Activated CD4-positive, alpha-beta T cell treated with anti-CD3 and anti-CD28 coated beads, Interleukin-2, Interleukin-6, amounts not matched to agents 100 ng/mL and 50 ng/mL, durations not matched to agents 16 hours and 8 hours (primary cell): Measurements from ENCODE around the gene LRRTM4.

Experiments
- DNase-seq: peaks from one replicate; pipeline ENCODE4 v3.0.0-alpha.2; 2020

Gene LRRTM4

DNA sequence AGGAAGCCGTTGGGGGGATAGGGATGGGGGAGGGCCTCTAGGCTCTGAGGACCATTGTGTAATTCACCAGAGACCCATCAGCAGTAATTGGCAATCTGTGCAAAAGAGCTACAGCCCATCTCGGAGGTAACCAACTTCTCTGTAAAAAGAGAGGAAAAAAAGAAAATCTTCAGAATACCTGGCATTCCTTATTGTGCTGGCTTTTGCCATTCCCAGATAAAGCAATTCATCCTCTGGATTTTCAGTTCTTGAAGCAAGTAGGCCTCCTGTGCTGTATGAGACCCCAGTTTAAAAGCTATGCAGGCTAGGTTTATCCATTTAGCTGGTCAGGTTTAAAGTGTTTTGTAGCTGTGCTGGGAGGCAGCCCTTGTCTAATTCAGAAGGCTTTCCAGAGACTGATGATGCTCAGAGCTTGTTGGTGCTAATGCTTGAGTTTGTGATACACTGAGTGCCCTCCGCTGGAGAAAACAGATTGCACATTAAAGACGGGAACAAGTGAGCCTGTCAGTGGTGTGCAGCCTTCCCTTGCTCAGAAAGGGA, at the start of gene LRRTM4:
Gene LRRTM4 (minus strand): TSS at position 446 of the 540 bp plus-strand sequence.
- DNase-seq, result no peak

DNA sequence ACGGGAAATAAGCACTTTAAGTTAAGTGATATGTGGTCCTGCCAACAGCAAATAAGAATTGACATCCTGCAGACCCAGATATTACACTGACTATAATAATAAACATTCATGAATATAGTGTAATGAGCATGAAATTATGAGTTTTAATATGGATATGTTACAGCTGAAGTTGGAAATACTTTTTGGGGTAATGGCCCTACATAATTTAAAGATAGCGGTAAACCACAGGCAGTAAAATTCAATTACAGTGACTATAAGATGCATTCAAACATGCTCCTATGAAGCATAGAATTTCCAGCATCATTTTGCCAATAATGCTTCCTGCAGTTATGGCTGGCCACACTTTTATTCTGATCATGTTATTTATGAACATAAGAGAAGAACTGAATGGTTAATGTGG, 49.4 kb upstream of the LRRTM4 start:
- no peak for DNase-seq

DNA sequence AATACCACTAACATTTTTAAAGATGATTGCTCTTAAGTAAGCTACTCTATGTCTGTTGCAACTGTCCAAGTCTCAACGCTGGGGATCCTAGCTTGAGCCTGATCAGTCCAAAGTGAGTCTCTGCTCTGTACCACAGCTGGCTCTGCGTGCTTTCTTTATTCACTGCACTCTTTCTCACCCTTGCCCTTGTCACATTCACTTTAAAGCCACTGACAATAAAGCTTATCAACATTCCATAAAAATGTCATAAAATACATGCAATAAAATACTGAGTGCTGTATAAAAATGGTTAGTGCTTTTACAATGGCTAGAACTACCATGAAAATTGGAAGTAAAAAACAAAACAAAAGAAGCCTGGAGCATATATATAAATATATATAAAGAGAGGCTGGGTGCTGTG, 45.5 kb upstream of the LRRTM4 start:
- no peak for DNase-seq

DNA sequence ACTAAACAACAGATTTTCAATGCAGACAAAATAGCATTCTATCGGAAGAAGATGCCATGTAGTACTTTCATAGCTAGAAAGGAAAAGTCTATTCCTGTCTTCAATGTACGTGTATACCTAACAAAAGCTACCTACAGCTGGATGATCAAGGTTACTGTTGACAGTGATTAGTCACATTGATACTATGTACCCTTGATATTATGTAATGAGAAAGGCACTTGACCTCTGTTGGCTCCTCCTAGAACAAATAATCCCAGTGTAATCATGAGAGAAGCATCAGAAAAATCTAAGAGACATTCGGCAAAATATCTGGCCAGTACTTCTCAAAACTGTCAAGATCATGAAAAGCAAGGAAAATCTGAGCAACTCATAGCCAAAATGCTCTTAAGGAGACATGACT, 44.4 kb upstream of the LRRTM4 start:
- no peak for DNase-seq

DNA sequence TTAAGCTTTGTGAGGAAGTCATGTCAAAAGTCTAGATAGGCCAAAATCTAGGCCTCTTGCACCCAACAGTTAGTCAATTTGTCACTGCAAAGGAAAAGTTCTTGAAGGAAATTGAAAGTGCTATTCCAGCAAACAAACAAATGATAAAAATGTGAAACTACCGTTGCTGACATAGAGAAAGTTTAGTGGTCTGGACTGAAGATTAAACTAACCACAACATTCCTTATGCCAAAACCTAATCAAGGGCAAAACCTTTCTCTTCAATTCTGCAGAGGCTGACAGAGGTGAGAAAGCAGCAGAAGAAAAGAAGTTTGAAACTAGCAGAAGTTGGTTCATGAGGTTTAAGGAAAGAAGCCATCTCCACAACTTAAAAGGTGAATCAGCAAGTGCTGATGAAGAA, 44.0 kb upstream of the LRRTM4 start:
- DNase-seq, result no peak

DNA sequence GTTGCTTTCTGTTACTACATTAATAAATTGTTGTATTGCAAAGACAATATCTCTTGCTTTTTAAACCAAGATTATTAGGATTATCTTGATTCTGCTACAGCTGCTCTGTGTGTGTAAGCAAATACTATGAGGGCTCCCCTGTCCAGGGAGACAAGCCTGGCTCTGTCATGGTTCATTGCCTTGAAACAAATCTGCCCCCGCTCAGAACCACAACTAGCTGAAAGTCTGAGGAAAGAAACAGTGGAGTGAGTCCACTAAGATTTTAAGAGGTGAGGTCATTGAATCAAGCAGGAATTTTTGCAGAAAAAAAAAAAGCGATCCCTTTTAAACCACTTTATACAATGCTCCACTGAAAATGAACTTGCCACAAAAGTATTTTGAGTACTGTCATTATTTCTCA, 30.8 kb upstream of the LRRTM4 start:
- DNase-seq, result no peak

DNA sequence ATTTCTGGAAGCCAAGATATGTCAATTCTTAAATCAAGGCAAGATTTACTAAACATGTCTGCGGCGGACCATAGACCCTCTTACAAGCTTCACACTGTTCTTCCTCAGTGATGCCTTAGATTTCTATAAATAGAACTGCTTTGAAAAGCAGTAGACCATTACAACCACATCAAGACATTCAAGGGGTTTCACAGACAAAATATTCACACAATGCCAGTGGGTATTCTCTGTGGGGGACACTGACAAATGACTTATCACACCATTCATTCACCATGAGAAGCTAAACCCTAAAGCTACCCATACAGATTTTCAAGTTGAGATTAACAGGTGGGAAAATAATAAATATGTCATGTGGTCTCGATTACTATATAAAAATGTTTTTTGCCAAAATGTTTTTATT, 15.9 kb upstream of the LRRTM4 start:
- no peak for DNase-seq

DNA sequence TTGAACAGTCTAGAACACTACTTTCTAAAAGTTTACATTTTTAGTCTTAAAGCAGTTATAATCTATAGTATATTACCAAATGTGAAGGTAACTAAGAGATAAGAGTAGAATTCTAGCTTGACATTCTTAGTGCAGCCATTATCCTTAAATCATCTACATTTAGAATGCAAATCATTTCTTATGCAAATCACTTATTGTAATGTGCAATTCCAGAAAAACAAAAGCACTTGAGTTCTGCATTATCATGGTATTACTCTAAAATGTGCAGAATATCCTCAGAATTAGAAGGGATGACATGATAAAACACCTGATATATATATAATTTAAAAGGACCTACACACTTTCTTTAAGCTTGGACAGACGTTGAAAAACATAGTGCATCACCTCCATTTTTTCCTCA, 712 bp upstream of the LRRTM4 start:
- DNase-seq, result no peak

DNA sequence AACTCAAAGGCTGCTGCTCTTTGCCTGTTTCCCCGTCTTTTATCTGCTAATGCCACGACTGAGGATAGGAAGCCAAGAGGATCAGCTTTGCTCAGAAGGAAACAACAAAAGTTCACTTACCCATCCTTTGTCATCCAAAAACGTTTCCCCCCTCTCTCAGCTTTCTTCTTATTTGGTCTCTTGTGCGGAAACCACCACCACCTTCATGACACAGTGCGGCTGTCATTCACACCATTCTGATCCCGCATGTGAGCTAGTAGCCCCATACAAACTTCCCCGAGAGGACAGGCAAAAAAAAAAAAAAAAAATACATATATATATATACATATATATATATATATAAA, 656 bp downstream of the LRRTM4 start:
- DNase-seq, result no peak

DNA sequence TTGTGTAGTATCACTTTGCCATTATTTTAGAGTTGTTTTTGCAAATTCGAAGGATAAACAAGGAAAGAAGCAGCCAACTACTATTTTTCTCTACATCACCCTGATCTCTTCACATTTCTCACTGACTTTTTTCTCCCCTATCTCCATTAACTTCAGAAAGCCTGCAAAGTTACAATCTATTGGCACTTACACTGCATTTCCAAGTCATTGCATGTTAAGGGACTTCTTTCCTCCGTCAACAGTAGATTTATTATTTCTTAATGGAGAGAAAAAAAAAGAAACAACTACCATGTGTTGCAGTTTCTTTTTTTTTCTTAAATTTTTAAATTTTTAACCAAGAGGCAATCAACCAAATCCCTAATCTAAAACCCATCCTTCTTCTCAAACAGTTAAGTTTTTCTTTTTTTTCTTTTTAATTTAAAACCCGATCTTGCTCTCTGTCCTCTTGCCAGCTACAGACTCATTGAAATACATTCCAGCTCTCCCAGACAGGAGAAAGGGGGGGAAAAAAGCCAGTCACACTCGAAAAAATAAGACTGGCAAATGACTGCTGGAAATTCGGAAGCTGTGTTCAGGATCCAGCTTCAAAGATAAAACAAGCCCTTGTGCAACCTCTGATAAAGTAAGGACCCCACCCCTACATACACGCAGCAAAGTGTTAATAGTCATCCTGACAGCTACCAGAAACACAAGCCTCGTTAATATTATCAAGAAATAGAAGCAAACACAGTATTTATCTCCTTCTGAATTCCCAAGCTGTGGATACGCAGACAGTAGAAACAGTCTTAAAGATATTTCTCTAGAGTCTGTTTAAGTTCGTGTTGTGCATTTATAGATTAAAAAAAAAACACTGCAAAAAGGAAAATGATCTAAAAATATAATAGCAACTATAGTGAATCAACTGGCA, 1.3 kb downstream of the LRRTM4 start:
- DNase-seq, result no peak

DNA sequence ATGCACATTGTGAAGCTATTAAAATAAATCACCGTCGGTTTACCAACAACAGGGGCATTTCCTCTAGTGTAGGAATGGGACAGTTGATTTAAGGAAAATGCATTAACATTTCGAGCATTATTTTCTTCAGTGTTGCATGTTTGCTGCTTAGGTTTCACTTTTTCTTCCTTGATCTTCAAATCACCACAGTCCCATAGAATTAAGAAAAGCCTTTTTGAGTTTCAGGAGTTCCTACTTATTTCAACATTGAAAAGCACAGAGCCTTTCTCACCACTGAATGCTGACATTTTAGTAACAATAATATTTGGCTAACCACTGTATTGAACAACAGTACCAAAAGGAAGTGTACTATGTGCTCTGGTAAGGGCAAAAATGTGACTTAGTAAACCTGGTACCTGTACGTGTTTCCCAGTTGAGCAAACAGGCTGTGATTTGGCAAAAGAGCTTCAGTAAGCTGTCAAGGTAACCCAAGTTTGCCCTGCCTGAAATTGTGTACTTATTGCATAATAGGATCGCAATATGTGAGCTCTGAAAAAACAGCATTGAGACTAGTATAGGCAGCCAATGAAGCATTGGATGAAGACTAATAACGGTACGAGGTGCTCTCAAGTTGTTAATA, 2.2 kb downstream of the LRRTM4 start:
- no peak for DNase-seq

DNA sequence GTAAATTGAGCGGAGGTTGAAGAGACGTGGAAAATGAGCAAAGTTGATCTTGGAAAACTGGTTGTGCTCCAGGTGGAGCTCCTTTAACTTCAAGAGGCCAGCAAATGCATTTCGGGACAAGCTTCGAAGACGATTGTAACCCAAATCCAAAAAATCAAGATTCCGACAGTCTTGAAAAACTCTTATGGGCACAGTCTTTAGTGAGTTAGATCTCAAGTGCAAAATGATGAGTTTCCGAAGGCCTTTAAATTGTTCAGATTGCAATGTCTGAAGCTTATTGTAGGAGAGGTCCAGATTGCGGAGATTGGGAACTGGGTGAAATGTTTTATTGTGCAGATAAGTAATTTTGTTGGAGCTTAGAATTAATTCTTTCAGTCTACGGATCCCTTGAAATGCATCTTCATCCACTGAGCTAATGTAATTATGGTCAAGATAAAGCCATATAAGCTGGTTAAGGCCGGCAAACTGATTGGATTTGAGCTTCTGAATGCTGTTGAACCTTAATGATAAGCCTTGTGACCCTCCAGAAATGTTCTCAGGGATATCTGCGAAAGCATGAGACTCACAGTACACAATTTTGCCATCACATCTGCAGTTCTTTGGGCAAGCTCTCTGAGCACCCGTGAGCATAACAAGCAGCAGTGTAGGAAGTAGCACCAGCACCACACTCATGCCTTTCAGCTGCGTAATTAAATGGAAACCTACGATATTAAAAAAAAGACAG, 2.9 kb downstream of the LRRTM4 start:
- DNase-seq, result no peak

DNA sequence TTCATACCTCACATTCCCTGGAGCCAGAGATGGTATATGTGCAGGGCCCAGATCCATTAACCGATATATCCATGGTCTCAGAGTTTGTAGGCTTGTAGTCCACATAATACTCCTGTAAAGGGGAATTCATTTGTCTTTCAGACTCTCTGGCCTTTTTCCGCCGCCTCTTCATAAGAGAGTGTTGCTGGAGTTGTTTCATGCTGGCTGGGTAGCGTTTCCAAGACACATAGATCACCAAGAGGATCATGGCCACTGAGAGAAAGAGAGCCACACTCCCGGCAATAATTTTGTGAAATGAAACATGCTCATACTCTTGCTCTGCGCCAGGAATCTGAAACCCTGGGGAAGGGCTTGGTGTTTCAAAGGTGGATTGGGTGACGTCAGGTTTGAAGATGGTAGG, 3.9 kb downstream of the LRRTM4 start:
- DNase-seq, result no peak

DNA sequence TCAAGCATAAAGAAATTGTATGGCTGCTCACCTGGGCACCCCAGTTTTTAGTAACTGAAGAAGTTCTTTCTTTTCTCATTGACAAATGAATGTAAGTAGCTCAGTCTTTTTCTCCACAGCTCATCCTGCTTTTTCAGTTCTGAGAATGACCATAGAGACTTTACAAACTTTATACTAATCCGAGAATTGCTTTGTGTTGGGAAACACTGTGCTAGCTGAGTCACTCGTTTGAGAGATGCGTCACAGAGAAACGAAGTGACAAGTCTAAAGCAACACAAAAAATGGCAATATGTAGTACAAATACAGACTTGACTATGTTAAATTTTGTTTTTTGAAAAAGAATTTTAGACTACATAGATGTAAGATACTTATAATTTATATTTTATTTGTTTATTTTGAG, 9.0 kb downstream of the LRRTM4 start:
- no peak for DNase-seq

DNA sequence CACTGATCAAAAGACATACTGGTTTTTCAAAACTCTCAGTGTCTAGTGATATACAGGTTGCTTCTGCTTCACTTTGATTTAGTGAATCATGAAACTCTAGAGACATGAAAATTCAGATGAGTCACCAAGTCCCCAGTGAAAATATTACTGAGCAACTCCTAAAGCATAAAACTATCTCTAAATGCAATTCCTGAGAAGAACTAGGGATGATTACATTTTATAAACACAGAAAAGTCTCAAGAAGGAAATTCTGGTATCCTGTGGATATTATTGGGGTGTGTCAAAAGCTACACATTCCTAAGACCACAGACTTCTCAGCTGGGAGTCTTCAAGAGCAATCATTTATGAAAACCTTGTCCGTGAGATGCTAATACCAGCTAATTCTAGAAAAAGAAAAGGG, 9.7 kb downstream of the LRRTM4 start:
- no peak for DNase-seq

DNA sequence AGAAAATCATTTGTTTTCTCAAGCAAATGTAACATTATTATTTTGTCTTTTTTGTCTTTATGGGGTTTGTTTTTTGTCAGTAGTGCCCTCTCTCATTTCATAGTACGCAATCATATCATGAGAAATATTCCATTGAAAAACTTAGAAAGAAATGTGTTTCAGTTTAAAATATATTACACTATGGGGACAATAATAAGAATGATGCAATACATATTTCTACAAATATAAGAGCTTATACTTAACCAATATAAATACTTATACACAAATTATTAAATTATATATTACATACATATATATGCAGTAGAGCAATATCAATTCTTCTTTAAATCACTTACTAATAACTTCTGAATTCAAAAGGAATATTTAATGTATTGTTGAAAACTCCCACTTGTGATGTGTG, 13.7 kb downstream of the LRRTM4 start:
- DNase-seq, result no peak

DNA sequence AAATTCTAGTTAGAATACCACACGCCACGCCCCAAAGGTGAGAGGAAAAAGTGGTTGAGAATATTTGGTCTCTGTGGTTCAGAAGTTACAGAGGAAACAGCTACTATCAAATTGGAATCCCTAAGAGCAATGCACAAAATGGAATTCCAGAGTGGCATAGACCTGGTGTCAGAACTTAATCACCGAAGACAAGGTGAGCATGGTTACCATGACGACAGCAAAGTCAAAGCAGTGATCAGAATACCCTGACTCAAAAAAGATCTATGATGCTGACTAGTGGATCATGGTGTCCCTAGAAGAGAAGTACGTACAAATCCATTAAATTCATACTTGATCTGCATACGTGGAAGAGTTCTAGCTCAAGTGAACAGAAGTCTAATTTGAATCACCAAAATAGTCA, 14.5 kb downstream of the LRRTM4 start:
- DNase-seq, result no peak

DNA sequence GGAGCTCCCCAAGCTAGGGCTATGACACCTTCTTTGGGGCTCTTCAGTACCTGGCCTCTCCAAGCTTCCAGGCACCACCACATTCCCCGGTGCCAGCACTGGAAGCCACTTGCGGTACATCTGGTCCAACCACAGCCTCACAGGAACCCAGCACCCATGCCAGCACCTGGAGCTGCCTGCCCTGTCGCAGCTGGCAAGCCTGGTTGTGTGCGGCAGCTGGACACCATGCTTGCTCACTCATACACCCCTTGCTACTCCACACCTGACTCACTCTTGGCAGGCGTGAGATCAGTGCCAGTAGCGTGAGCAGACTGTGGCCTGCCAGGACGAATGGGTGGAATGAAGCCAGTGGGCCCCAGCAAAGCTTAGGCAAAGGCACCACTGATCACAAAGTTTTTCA, 34.0 kb downstream of the LRRTM4 start:
- DNase-seq, result no peak

DNA sequence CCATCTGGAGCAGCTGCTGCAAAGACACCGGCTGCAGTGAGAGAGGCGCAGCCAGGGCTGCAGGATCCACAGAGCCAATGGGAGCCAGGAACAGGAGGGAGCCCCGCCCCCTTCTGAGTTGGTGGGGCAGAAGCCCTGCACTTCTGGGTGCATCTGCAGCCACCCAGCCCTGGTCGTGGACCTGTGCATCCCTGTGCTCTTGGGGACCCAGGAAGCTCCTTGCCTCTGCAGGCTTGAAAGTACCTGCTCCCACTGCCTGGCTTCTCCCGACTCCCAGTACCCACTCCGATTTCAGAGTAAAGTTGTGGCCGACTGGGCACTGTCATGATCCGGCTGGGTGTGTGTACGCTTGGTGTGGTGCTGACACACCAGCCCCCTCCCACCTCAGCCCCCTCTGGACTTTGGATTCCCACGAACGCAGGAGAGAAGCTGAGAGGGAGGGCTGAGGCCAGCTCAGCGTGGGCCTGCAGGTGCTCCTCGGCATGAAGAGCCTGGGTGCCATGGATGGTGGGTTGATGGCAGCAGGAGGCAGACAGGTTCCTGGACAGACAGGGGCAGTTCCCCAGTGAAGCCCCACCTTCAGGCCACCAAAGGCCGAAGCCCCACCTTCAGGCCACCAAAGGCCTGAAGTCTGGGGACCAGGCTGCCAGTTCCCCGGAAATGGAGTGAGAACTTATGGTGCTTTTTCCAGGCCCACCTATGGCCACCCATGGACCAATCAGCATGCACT, 34.9 kb downstream of the LRRTM4 start:
- no peak for DNase-seq

DNA sequence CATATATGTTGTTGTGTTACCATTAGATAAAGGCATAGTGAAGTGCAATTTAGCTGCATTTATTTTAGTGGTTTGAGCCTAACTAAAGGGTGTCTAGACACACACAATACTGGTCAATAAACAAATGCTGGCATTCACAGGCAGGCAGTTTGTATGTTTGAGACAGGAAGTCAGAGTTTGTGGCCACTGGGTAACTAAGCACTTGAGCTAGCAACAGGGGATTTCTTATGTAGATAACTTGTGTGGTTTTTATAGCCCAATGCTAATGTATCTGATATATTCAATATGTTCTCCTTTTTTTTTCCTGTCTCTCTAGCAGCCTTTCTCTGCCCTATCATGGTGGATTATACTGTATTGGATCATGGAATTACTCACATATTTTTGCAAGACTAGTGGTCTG, 38.1 kb downstream of the LRRTM4 start:
- DNase-seq, result no peak

DNA sequence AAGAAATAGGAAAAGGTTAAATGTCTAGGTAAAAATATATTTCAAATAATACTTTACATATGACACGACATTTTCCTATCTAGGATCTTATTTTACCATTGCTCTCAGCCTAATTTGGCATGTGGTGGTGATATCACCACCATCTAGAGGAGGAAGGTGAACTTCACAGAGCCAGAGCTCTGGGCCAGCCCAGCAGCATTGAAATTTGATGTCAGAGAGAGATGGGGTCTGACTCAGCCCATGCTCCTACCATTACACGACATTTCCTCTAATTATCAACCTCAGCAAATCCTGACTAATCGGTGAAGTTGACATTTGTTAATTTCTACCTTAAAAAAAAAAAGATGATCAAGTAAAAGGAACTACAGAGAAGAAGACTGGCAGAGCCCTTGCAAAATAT, 42.3 kb downstream of the LRRTM4 start:
- no peak for DNase-seq

DNA sequence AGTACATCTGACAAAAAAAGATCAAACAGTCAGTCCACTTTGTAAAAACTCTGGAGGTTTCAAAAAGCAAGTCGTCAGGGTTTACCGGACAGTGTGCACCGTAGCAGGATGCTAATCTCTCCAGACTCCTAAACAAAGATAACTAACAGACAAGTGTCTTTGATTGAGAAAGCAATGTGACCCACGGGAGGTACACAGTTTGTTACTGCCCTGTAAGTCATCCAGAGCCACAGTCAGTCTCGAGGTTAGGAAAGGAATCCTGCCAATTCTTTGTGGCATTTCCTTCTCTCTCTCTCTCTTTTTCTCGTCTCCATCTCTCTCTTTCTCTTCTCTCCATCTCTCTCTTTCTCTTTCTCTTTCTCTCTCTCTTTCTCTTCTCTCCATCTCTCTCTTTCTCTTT, 42.8 kb downstream of the LRRTM4 start:
- no peak for DNase-seq

DNA sequence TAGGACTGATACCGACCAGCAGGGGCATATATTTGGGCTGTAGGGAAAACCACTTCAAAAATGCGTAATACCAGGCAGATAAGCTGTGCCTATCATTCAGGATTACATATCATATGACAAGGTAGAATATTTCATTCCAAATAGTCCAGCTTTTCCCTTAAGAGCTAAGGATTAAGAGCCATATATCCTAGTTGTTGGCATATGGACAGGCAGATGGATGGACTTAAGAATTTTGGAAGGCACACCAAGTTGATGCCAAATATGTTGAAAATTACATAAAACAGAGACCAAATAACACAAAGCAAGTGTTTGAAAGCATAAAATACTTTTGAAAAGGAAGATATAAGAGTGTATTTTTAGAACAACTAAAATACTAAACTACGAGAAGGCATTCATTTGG, 52.1 kb downstream of the LRRTM4 start:
- DNase-seq, result no peak
